OCI-LY3 (cell line): ENCODE results near the gene ADD2.
"Not testable (repeated sequence)": the region's sequence is repeated elsewhere in the genome, so short reads cannot be mapped to it uniquely, and the experiment has no call there.

Experiments used
- H2AFZ ChIP-seq: fragments of 200-600, 300-600 bp; shearing (Covaris generic); 2 replicates; pipeline ENCODE4 v1.6.0; 2014; ENCODE audit warnings: antibody characterized with exemption, low read depth, low read length
- H3K27ac ChIP-seq: fragments of 200-600, 300-600 bp; sonication (generic); 2 replicates; pipeline ENCODE4 v1.5.1; 2014; ENCODE audit warnings: mild to moderate bottlenecking, low read length, moderate library complexity, mixed read lengths
- H3K27me3 ChIP-seq: fragments of 200-600, 300-600 bp; sonication (generic); 2 replicates; pipeline ENCODE4 v1.6.1; 2014; ENCODE audit warnings: low read depth, low read length, mixed read lengths
- H3K36me3 ChIP-seq: fragments of 200-600, 300-600 bp; sonication (generic); replicated peaks from 2 replicates; pipeline ENCODE3; 2014; ENCODE audit warnings: low read depth, low read length, mixed read lengths
- H3K4me1 ChIP-seq: fragments of 300-600, 200-600 bp; sonication (generic); 2 replicates; pipeline ENCODE4 v1.6.1; 2014; ENCODE audit warnings: low read length, mixed read lengths
- H3K4me2 ChIP-seq: fragments of 200-600, 300-600 bp; sonication (generic); 2 replicates; pipeline ENCODE4 v1.6.1; 2014; ENCODE audit warnings: low read length, mixed read lengths
- H3K4me3 ChIP-seq: fragments of 300-600, 200-600 bp; sonication (generic); 2 replicates; pipeline ENCODE4 v1.5.1; 2014; ENCODE audit warnings: antibody characterized with exemption, mild to moderate bottlenecking, low read length, moderate library complexity
- H3K79me2 ChIP-seq: fragments of 300-600, 200-600 bp; shearing (Covaris generic); 2 replicates; pipeline ENCODE4 v1.6.1; 2014; ENCODE audit warnings: mild to moderate bottlenecking, low read length, mixed read lengths
- H3K9ac ChIP-seq: fragments of 300-600, 200-600 bp; shearing (Covaris generic); 2 replicates; pipeline ENCODE4 v1.6.0; 2014; ENCODE audit warnings: mild to moderate bottlenecking, low read length, moderate library complexity
- H3K9me3 ChIP-seq: fragments of 200-600, 300-600 bp; shearing (Covaris generic); 2 replicates; pipeline ENCODE4 v1.6.1; 2014; ENCODE audit warnings: low read length, mixed read lengths; ENCODE audit not compliant: insufficient read depth
- H4K20me1 ChIP-seq: fragments of 200-600, 300-600 bp; sonication (generic); 2 replicates; pipeline ENCODE4 v1.6.1; 2016; ENCODE audit warnings: low read length, mixed read lengths; ENCODE audit not compliant: insufficient read depth
- CTCF ChIP-seq: fragments of 200-600, 300-600 bp; sonication (generic); IDR thresholded peaks from 2 replicates; pipeline ENCODE4 v1.5.1; 2014; ENCODE audit warnings: antibody characterized with exemption, low read length, low read depth
- EZH2phosphoT487 ChIP-seq: fragments of 200-600 bp; shearing (Covaris generic); IDR thresholded peaks from 2 replicates; pipeline ENCODE4 v1.6.1; 2018; ENCODE audit warnings: antibody characterized with exemption, mixed run types, low read depth

ADD2 gene

DNA sequence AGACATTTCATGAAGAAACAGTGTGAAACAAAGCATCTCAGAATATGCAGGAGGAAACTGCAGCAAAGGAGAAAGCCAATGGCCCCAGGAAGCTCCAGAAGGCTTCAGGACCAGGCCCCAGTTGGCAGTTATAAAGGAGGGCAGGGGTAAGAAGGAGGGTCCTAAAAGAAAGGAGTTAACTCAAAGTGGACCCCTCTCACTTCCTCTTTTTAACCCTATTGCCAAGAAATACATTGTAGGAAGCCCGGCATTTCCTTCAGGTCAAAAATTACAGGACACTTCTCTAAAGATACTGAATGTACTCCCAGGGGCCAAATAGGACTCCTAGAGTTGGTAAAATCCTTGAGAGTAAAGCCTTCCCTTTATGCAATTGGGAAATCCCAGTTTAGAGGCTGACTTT is 137.2 kb downstream of the ADD2 start:
- H3K4me1 ChIP-seq: no peaks in the 10 kb centered on the region
- no peak overlapping the region for H3K4me3 ChIP-seq
- H3K27ac ChIP-seq: no peak overlapping the region
- no peaks in the 10 kb centered on the region for H3K79me2 ChIP-seq
- H4K20me1 ChIP-seq: no peaks in the 10 kb centered on the region
- peaks cover 26% of the 10 kb centered on the region for H3K27me3 ChIP-seq
- no peaks in the 10 kb centered on the region for H3K9me3 ChIP-seq
- H3K36me3 ChIP-seq: no peaks in the 10 kb centered on the region
- no peak overlapping the region for H3K4me2 ChIP-seq
- H3K9ac ChIP-seq: no peak overlapping the region
- no peak for TF ChIP-seq CTCF
- TF ChIP-seq EZH2phosphoT487: no peak
- no peak overlapping the region for H2AFZ ChIP-seq

DNA sequence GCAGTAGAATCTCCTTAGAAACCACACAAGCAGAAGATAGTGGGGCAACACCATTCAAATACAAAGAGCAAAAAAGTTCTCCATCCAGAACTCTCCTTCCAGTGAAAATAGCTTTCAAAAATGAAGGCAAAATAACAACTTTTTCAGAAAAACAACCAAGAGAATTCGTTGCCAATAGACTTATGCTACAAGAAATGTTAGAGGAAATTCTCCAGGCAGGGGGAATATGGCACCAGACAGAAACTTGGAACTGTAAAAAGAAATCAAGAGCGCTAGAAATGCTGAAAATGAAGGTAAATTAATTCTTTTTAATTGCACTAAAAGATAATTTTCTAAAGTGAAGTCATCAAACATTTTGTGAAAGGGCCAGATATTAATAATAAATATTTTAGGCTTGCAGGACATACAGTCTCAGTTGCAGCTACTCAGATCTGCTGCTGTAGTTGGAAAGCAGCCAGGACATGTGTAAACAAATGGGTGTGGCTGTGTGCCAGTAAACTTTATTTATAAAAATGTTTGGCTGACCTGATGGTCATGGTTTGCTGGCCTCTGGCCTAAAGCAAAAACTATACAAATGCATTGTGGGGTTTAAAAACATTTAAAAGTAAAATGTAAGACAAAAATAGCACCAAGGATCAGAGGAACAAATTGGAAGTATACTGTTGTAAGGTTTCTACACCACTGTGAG is 140.6 kb downstream of the ADD2 start:
- Histone ChIP-seq H3K79me2 (no peaks in the 10 kb centered on the region), H3K27me3 (peaks cover 8% of the 10 kb centered on the region), H3K4me2 (no peak overlapping the region), H3K4me3 (no peak overlapping the region), H3K9ac (no peak overlapping the region), H2AFZ (no peak overlapping the region), H3K36me3 (no peaks in the 10 kb centered on the region), H3K27ac (no peak overlapping the region), H3K9me3 (no peaks in the 10 kb centered on the region), H4K20me1 (no peaks in the 10 kb centered on the region), H3K4me1 (no peaks in the 10 kb centered on the region)
- TF ChIP-seq CTCF (no peak), EZH2phosphoT487 (no peak)

GRCh38 chr2:70626254-70626990 is 141.6 kb downstream of the ADD2 start:
- Histone ChIP-seq H3K4me3 (no peak overlapping the region), H3K9me3 (no peaks in the 10 kb centered on the region), H3K27ac (no peak overlapping the region), H3K36me3 (no peaks in the 10 kb centered on the region), H4K20me1 (no peaks in the 10 kb centered on the region), H3K4me2 (no peak overlapping the region), H2AFZ (no peak overlapping the region), H3K9ac (no peak overlapping the region), H3K4me1 (no peaks in the 10 kb centered on the region), H3K79me2 (no peaks in the 10 kb centered on the region), H3K27me3 (peaks cover 8% of the 10 kb centered on the region)
- TF ChIP-seq EZH2phosphoT487 (no peak), CTCF (no peak)

GRCh38 chr2:70621536-70621935 is 146.5 kb downstream of the ADD2 start:
- H3K4me1 ChIP-seq, H3K27ac ChIP-seq, H3K79me2 ChIP-seq, H3K9ac ChIP-seq, H3K36me3 ChIP-seq, H2AFZ ChIP-seq, H3K4me2 ChIP-seq, H3K9me3 ChIP-seq, H4K20me1 ChIP-seq, H3K4me3 ChIP-seq: not testable (repeated sequence)
- H3K27me3 ChIP-seq: peaks cover 14% of the 10 kb centered on the region; the same call in 1 of the 2 replicates
